Measurements from ENCODE around the gene KLK4. TPM values are rescaled to one million over a fixed set of nuclear protein-coding genes. Genes with fewer than 3 reads are reported as not detected.

Gene KLK4
- total and polyA plus RNA-seq, 2 of the 13 experiments (the other 11 are each of a cell fraction or from before 2014, with no cell fraction given): not detected

- Histone ChIP-seq H3K27ac (ENCODE audit: extremely low read length, insufficient read depth, low read length) (no peak overlapping the region), H3K4me2 (ENCODE audit: low read depth, low read length) (no peak overlapping the region), H2AFZ (ENCODE audit: low read length) (no peak overlapping the region), H3K27me3 (ENCODE audit: control insufficient read depth in 1 of 2, insufficient read depth in 2 of 2, low read length in 2 of 2) (no peaks in the 10 kb centered on the region), H3K9ac (ENCODE audit: insufficient read depth, low read depth, low read length) (no peak overlapping the region), H3K79me2 (ENCODE audit: insufficient read depth, low read length) (no peaks in the 10 kb centered on the region), H3K4me3 (replicated peaks in 1 of 3; ENCODE audit: insufficient read depth in 1 of 3, low read depth in 2 of 3, low read length in 3 of 3) (no peak overlapping the region), H3K9me3 (ENCODE audit: low read length) (no peaks in the 10 kb centered on the region), H3K36me3 (replicated peaks in 1 of 2; ENCODE audit: control insufficient read depth in 1 of 2, insufficient read depth in 2 of 2, low read length in 2 of 2) (no peaks in the 10 kb centered on the region), H4K20me1 (ENCODE audit: insufficient read depth, low read length) (no peaks in the 10 kb centered on the region), H3K4me1 (ENCODE audit: insufficient read depth, low read length) (no peaks in the 10 kb centered on the region)
- BruUV-seq (replicated peaks): no TSS peak
- intact Hi-C loops (cut with micrococcal nuclease; ENCODE audit: unreplicated experiment) (loop anchor here (10.0 kb wide), 2 partner anchors 82 to 172 kb away; partner anchors contain the start of genes CTU1 and KLK10), in situ Hi-C loops (cut with HindIII; ENCODE audit: extremely low pct_ligation_motif_present, low pct_unique_long_range_greater_than_20kb) (loop anchor here (5.0 to 25.0 kb wide), 2 partner anchors 85 to 155 kb away; partner anchors contain the start of genes KLK10 and KLK14)
- ATAC-seq (no peak), FAIRE-seq (no peak), DNase-seq (ENCODE audit: low spot score) (no peak)
- CTCF ChIA-PET (ENCODE audit: low intra/inter-chr PET ratio, low total read pairs): no interaction called here
- 18% methylated on average over 4 of the region's 4 CpGs for WGBS (ENCODE audit: low lambda C conversion rate)
- POLR2A ChIA-PET: no interaction called here
- TF ChIP-seq NCOA2 (CRISPR knock-in tag; IDR thresholded peaks at IDR 0.05) (no peak), ZFP1 (CRISPR knock-in tag; IDR thresholded peaks at IDR 0.05) (no peak), NRL (CRISPR knock-in tag; IDR thresholded peaks at IDR 0.05; ENCODE audit: borderline replicate concordance) (no peak), CHD2 (IDR thresholded peaks at IDR 0.05; ENCODE audit: low read depth, low read length) (no peak), MATR3 (CRISPR knock-in tag; IDR thresholded peaks at IDR 0.05) (no peak), AFF4 (CRISPR knock-in tag; IDR thresholded peaks at IDR 0.05) (no peak), ARID2 (CRISPR knock-in tag; IDR thresholded peaks at IDR 0.05; ENCODE audit: borderline replicate concordance) (no peak), ZNF383 (CRISPR knock-in tag; IDR thresholded peaks at IDR 0.05; ENCODE audit: borderline replicate concordance) (no peak), JUN (CRISPR knock-in tag; IDR thresholded peaks at IDR 0.05) (no peak), ZNF724P (CRISPR knock-in tag; IDR thresholded peaks at IDR 0.05; ENCODE audit: borderline replicate concordance) (no peak), MYC (CRISPR knock-in tag; IDR thresholded peaks at IDR 0.05; ENCODE audit: borderline replicate concordance) (no peak), HDAC1 (CRISPR knock-in tag; IDR thresholded peaks at IDR 0.05) (no peak)
Observed at GRCh38 chr19:50932690-50933083, 21.5 kb upstream of the KLK4 start.
